Neural cell (in vitro differentiated cells): ENCODE data around the gene RNU7-1.

Experiments used
- POLR2AphosphoS5 ChIP-seq: IDR thresholded peaks from 2 replicates; pipeline ENCODE4 v1.6.1; 2012
- TF ChIP-seq, protein P1 (sequence below): fragments of 450-650 bp; IDR thresholded peaks from 2 replicates; pipeline ENCODE4 v1.5.1; 2014; ENCODE audit warnings: antibody characterized with exemption, mild to moderate bottlenecking, moderate library complexity; ENCODE audit not compliant: poor library complexity, severe bottlenecking

- TF ChIP-seq, protein P1, sequence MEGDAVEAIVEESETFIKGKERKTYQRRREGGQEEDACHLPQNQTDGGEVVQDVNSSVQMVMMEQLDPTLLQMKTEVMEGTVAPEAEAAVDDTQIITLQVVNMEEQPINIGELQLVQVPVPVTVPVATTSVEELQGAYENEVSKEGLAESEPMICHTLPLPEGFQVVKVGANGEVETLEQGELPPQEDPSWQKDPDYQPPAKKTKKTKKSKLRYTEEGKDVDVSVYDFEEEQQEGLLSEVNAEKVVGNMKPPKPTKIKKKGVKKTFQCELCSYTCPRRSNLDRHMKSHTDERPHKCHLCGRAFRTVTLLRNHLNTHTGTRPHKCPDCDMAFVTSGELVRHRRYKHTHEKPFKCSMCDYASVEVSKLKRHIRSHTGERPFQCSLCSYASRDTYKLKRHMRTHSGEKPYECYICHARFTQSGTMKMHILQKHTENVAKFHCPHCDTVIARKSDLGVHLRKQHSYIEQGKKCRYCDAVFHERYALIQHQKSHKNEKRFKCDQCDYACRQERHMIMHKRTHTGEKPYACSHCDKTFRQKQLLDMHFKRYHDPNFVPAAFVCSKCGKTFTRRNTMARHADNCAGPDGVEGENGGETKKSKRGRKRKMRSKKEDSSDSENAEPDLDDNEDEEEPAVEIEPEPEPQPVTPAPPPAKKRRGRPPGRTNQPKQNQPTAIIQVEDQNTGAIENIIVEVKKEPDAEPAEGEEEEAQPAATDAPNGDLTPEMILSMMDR = no peak
- TF ChIP-seq POLR2AphosphoS5 = no peak
Measured at GRCh38 chr12:6966351-6966750, 22.7 kb downstream of the RNU7-1 start.
